HT1080 (cell line): Measurements from ENCODE around the gene MSH5. TPM values are rescaled to one million over a fixed set of nuclear protein-coding genes. Genes with fewer than 3 reads are reported as not detected.
"Not testable (repeated sequence)": the region's sequence is repeated elsewhere in the genome, so short reads cannot be mapped to it uniquely, and the experiment has no call there.

ENCODE experiments used
- DNase-seq: peaks from one replicate; pipeline ENCODE4 v3.0.0-alpha.2; 2015; ENCODE audit warnings: low read depth
- total RNA-seq: library from RNA; depleted of rRNA; stranded (reverse); fragments of >200 nt; shearing (Covaris generic); gene quantifications from 2 replicates; pipeline ENCODE4 v1.2.3, GENCODE V29; 2014

The MSH5 gene
- total RNA-seq, 1 experiment from 2014 or later = 9.5 TPM

GRCh38 chr6:31777667-31778050 lies 37.9 kb downstream of the MSH5 start:
- DNase-seq = no peak

GRCh38 chr6:31778193-31778592 lies 38.4 kb downstream of the MSH5 start:
- no peak for DNase-seq

GRCh38 chr6:31778999-31779885 lies 39.4 kb downstream of the MSH5 start:
- no peak for DNase-seq

- no peak for DNase-seq
These were observed 40.1 kb downstream of the MSH5 start for GRCh38 chr6:31779908-31780307.

GRCh38 chr6:31780507-31781243 lies 40.9 kb downstream of the MSH5 start:
- DNase-seq = no peak

GRCh38 chr6:31781244-31782125 lies 41.7 kb downstream of the MSH5 start:
- no peak for DNase-seq

- no peak for DNase-seq
These were observed 42.5 kb downstream of the MSH5 start for GRCh38 chr6:31782126-31782855.

- no peak for DNase-seq
These were observed 44.5 kb downstream of the MSH5 start for GRCh38 chr6:31784098-31784925.

- DNase-seq = no peak
These were observed 45.7 kb downstream of the MSH5 start for GRCh38 chr6:31785475-31785874.

GRCh38 chr6:31791324-31792089 lies 51.7 kb downstream of the MSH5 start:
- peak; percentile 55 for DNase-seq

GRCh38 chr6:31792090-31792374 lies 52.2 kb downstream of the MSH5 start:
- DNase-seq = no peak

GRCh38 chr6:31792761-31793171 lies 53.0 kb downstream of the MSH5 start:
- peak; percentile 91 for DNase-seq

GRCh38 chr6:31793927-31794245 lies 54.1 kb downstream of the MSH5 start:
- DNase-seq = not testable (repeated sequence)

GRCh38 chr6:31794294-31794865 lies 54.6 kb downstream of the MSH5 start:
- no peak for DNase-seq

- DNase-seq = peak; percentile 60
These were observed 55.2 kb downstream of the MSH5 start for GRCh38 chr6:31794866-31795615.

GRCh38 chr6:31795616-31796298 lies 56.0 kb downstream of the MSH5 start, which contains the start of gene VARS1:
Gene VARS1, minus strand, starts transcription at chr6:31795752. Its CDS starts 535 bp downstream, at chr6:31795217.
- DNase-seq = peak; percentile 87

- DNase-seq = no peak
These were observed 57.2 kb downstream of the MSH5 start for GRCh38 chr6:31796993-31797385.

- no peak for DNase-seq
These were observed 57.8 kb downstream of the MSH5 start for GRCh38 chr6:31797588-31797987.
